ENCODE data around the gene PDCL3.

PDCL3 gene

DNA sequence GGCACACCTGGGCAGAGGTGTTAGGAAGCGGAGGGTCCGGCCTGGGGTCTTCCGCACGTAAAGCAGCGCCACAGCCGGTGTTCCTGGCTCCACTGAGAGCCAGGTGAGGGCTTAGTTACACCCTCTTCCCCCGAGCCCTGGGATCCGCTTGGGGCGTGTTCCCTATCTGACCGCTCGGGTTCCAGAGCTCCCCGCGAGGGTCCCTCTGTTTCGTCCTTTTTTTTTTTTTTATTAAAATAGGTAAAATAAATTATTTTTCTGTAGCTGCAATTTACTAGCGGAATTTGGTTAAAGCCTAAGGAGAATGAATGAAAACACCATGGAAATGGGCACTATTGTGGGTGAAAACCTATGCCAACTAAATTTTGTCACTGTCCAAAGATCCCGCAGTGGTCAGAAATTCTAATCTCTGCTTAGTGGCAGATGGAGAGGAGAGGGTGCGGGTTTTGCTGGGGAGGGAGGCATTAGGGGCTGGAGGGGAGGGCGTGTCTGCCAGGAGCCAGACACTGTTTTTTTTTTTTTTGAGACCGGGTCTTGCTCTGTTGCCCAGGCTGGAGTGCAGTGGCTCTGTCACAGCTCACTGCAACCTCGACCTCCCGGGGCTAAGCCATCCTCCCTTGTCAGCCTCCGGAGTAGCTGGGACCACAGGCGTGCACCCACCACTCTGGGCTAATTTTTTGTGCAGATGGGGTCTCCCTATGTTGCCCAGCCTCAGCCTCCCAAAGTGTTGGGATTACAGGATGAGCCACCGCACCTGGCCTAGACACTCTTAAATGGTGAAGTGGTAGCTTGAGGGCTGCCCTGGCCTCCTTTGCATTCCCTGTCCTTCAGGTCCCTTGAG lies 834 bp downstream of the PDCL3 start:
- DNase-seq = no peak

DNA sequence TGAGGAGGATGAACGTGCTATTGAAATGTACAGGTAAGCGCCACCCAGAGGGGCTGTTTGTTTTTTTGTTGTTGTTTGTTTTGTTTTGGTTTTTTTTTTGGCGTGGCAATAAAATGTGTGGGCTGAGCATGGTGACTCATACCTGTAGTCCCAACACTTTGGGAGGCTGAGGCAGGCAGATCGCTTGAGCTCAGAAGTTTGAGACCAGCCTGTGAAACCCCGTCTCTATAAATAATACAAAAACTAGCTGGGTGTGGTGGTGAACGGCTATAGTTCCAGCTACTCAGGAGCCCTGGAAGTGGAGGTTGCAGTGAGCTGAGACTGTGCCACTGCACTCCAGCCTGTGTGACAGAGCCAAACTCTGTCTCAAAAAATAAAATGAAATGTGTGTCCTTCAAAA lies 6.2 kb downstream of the PDCL3 start:
- DNase-seq = no peak

- DNase-seq = no peak
Measured at GRCh38 chr2:100571668-100572067, 8.9 kb downstream of the PDCL3 start.

- DNase-seq = no peak
Measured at GRCh38 chr2:100577777-100578176, 15.0 kb downstream of the PDCL3 start.

GRCh38 chr2:100580367-100581276 lies 17.8 kb downstream of the PDCL3 start:
- peak; percentile 14 for DNase-seq

DNA sequence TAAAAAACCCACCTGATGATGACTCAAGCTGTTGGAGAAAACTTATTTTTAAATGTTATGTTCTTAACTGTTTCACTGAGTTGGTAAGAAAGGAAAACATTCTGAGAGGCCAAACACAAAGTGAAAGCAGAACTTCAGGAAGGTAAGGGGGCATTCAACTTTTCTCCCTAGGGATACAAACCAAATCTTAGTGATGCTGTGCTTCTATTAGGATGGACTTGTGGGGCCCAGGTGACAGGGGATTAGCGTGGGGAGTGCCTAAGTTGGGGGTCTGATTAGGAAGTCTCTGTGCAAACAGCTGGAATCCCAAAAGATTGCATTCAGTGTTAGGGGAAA lies 18.5 kb downstream of the PDCL3 start:
- DNase-seq = no peak

- no peak for DNase-seq
Measured at GRCh38 chr2:100584816-100585215, 22.0 kb downstream of the PDCL3 start.

GRCh38 chr2:100588071-100588786 lies 25.4 kb downstream of the PDCL3 start:
- no peak for DNase-seq

DNA sequence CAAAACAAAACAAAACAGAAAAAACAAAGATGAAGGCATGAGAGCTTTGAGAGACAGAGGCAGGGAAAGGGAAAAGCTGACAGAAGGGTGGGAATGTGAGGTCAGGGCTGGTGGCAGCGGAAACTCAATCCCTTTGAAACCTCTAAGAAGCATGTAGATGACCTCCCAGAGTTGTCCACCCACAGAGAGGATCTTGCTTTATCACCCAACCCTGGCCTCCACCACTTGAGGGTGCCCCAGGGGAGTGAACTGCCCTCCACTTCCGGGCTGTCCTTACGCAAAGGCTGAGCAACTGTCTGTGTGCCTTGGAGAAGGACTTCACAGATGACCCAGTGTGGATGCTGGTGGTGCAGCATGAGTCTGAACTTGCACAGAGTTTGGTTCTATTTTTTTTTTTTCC lies 26.7 kb downstream of the PDCL3 start:
- no peak for DNase-seq

- no peak for DNase-seq
Measured at GRCh38 chr2:100592226-100592625, 29.4 kb downstream of the PDCL3 start.

DNA sequence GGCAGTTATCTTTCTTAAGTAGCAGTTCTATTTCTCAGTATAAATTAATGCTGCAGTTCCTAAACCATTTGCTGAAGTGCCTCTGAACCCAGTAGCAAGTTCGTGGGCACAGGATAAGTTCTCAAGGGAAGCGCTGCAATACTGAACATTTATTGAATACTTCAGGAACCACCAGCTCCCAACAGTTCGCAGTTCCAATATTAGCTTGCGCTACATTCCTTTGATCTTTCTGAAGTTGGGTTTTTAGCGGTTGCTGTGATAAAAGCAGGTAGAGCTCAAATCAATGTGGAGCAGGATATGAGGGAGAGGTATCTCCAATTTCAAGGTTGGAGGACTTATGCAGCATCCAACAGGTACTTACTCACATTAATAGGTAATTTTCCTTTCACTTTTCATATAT lies 33.7 kb downstream of the PDCL3 start:
- DNase-seq = no peak

DNA sequence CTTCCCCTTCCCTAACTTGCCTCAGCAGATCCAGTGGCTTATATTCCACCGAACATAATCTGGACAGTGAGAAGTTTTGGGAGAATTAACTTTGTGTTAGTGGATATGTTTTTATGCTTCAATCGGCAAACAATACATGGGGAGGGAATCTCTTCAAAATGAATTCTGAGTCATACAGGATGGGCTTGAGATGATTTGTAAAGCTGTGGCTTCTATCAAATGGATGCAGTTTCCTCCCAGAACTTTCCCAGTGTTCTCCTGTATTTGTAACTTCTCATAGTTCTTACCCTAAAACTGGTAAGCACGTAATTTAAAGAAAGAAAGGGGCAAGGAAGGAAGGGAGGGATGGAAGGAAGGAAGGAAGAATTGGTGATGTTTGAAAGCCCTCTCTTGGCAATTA lies 36.8 kb downstream of the PDCL3 start:
- no peak for DNase-seq

DNA sequence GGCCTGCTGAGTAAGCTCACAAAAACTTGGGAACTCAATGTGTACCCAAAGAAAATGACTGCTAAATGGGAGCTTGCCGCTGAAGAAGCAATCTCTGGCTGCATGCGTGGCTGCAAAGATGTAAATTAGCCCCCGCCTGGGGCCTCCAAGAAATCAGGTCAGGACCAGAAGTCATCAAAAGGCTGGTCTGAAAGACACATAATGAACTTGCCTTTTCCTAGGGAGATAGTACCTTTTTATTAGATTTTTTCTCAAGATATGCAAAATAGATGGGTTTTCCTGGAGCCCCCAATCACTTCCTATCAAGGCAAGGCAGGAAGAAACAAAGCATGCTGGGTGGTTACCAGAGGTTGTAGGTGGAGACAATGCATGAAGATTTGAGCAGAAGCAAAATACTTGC lies 38.9 kb downstream of the PDCL3 start:
- DNase-seq = no peak

GRCh38 chr2:100603414-100603813 lies 40.6 kb downstream of the PDCL3 start:
- no peak for DNase-seq

DNA sequence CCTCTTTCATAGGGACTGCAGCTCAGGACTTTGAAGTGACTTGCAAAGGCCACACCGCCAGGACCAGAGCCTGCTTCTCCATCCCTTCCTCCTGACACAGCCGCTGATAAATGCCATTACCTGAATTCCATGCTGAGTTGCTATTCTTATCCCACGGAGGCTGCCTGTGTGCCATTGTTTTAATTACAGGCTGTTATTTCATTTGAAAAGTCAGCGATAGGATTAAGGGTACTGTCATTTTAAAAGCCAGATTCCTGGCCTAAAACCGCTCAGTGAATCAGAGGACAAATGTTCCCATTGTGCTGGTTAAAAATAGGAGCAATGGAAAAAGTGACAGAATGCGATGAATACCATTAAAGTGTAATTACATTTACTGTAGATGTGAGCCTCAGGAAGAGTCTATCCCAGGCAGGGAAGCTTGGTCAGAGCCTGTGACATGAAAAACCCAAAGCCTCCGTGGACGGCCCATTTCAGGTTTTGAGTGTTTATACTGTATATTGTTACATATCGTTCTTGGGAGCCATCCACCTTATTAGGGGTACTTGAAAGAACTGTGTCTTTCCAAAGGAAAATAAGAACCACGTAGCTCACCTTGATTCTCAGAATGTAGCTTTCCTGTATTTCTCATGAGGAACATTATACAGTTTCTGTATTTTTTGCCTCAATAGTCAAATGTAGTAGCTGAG lies 41.3 kb downstream of the PDCL3 start:
- no peak for DNase-seq

GRCh38 chr2:100606332-100606725 lies 43.5 kb downstream of the PDCL3 start:
- no peak for DNase-seq

- peak; percentile 22 for DNase-seq
Measured at GRCh38 chr2:100606726-100607343, 44.0 kb downstream of the PDCL3 start.

- DNase-seq = peak; percentile 64
Measured at GRCh38 chr2:100610381-100610831, 47.6 kb downstream of the PDCL3 start.

- no peak for DNase-seq
Measured at GRCh38 chr2:100611079-100612029, 48.6 kb downstream of the PDCL3 start.

- no peak for DNase-seq
Measured at GRCh38 chr2:100612388-100613000, 49.7 kb downstream of the PDCL3 start.

- DNase-seq = no peak
Measured at GRCh38 chr2:100613719-100614118, 50.9 kb downstream of the PDCL3 start.
